22Rv1 (cell line): Measurements from ENCODE around the gene CHAC2.
A peak's percentile ranks its signal among the peaks of the same experiment; 100 is the strongest.
"Not testable (repeated sequence)": the region's sequence is repeated elsewhere in the genome, so short reads cannot be mapped to it uniquely, and the experiment has no call there.

ENCODE experiments used
- H3K27ac ChIP-seq: fragments of 450-650 bp; 2 replicates; pipeline ENCODE4 v1.5.1; 2017
- ZFX ChIP-seq: fragments of 450-650 bp; IDR thresholded peaks from 2 replicates; pipeline ENCODE4 v1.6.1; 2017; ENCODE audit warnings: antibody characterized with exemption, borderline replicate concordance
- TF ChIP-seq, protein P1 (sequence below): fragments of 450-650 bp; IDR thresholded peaks from 2 replicates; pipeline ENCODE4 v1.5.1; 2017; ENCODE audit warnings: mild to moderate bottlenecking

CHAC2 gene

GRCh38 chr2:53820711-53821110, 53.1 kb downstream of the CHAC2 start:
- no peak overlapping the region for H3K27ac ChIP-seq
- TF ChIP-seq ZFX = no peak
- TF ChIP-seq, protein P1, sequence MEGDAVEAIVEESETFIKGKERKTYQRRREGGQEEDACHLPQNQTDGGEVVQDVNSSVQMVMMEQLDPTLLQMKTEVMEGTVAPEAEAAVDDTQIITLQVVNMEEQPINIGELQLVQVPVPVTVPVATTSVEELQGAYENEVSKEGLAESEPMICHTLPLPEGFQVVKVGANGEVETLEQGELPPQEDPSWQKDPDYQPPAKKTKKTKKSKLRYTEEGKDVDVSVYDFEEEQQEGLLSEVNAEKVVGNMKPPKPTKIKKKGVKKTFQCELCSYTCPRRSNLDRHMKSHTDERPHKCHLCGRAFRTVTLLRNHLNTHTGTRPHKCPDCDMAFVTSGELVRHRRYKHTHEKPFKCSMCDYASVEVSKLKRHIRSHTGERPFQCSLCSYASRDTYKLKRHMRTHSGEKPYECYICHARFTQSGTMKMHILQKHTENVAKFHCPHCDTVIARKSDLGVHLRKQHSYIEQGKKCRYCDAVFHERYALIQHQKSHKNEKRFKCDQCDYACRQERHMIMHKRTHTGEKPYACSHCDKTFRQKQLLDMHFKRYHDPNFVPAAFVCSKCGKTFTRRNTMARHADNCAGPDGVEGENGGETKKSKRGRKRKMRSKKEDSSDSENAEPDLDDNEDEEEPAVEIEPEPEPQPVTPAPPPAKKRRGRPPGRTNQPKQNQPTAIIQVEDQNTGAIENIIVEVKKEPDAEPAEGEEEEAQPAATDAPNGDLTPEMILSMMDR = no peak

- no peak overlapping the region for H3K27ac ChIP-seq
- TF ChIP-seq ZFX = no peak
- TF ChIP-seq, protein P1 = no peak
Observed at GRCh38 chr2:53821810-53822209, 54.2 kb downstream of the CHAC2 start.

GRCh38 chr2:53823639-53824038, 56.0 kb downstream of the CHAC2 start:
- TF ChIP-seq, protein P1 = peak; percentile 57
- H3K27ac ChIP-seq = not testable (repeated sequence)
